Activated CD8-positive, alpha-beta T cell treated with anti-CD3 and anti-CD28 coated beads for 36 hours (primary cell): ENCODE data around the gene MMD. TPM values are rescaled to one million over a fixed set of nuclear protein-coding genes. Genes with fewer than 3 reads are reported as not detected.

ENCODE experiments used
- ATAC-seq: fragments of 200-7000 bp; cut with Tn5 transposase; one replicate; pipeline ENCODE4 v1.10.0; 2021; ENCODE audit warnings: mild to moderate bottlenecking, moderate library complexity
- CTCF ChIA-PET: fragments of 350-600 bp; sonication (Branson Sonifier 250); formaldehyde crosslinking; loops from one replicate; lab custom pipeline; 2021; ENCODE audit warnings: antibody characterized with exemption; lab: Charles Lee
- POLR2A ChIA-PET: fragments of 350-600 bp; sonication (Branson Sonifier 250); formaldehyde crosslinking; loops from one replicate; lab custom pipeline; 2021; ENCODE audit warnings: antibody characterized with exemption; lab: Charles Lee
- DNase-seq: peaks from one replicate; pipeline ENCODE4 v3.0.0-alpha.2; 2020
- H3K27ac Mint-ChIP-seq: one replicate; pipeline ENCODE4 v1.8.0; 2021; ENCODE audit warnings: mild to moderate bottlenecking, mixed read lengths
- H3K27me3 Mint-ChIP-seq: one replicate; pipeline ENCODE4 v1.8.0; 2021; ENCODE audit warnings: mixed read lengths
- H3K36me3 Mint-ChIP-seq: one replicate; pipeline ENCODE4 v1.8.0; 2021; ENCODE audit warnings: low read depth, mixed read lengths
- H3K4me1 Mint-ChIP-seq: one replicate; pipeline ENCODE4 v1.8.0; 2021; ENCODE audit warnings: low read depth, mixed read lengths
- H3K4me3 Mint-ChIP-seq: one replicate; pipeline ENCODE4 v1.8.0; 2021; ENCODE audit warnings: mild to moderate bottlenecking, moderate library complexity, mixed read lengths
- H3K9me3 Mint-ChIP-seq: one replicate; pipeline ENCODE4 v1.8.0; 2021; ENCODE audit warnings: mixed read lengths
- CTCF ChIP-seq: fragments of 200-600 bp; IDR thresholded peaks from one replicate; pipeline ENCODE4 v1.8.0; 2022; ENCODE audit warnings: antibody characterized with exemption, mild to moderate bottlenecking
- intact Hi-C: fragments of 100-400 bp; cut with micrococcal nuclease; formaldehyde crosslinking; loops from one replicate; pipeline ENCODE4 v1.10.0; 2022
- total RNA-seq, 2 experiments: library from RNA; stranded (reverse); gene quantifications; one replicate each; pipeline ENCODE4 v1.2.3, GENCODE V29; 2021

The MMD gene
- total RNA-seq, 2 experiments from 2014 or later, result 27.0 to 39.3 TPM

DNA sequence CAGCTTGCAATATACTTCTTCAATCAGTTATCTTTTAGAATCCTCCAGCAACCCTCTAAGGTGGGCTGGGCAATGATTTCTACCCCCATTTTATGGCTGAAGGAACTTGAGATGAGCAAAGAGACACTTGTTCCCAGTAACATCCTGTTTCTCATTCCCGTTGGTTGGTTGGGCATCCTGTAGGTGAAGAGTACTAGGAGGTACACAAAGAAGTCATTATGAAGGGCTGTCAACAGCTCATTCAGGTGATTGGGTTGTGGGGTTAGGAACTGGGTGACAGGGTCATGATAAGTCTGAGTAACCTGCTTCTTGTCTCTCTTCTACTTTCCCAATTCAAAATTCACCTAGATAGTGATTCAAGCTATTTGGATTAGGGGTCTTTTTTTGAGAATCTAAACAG is 76.5 kb downstream of the MMD start:
- CTCF ChIA-PET, result interaction anchor here (0.7 to 1.9 kb wide), 5 partner anchors 9 to 169 kb away, joined by 3 to 6 read pairs (median 3); no protein-coding TSS in a partner anchor
- no peak overlapping the region for H3K27ac Mint-ChIP-seq
- peaks cover 5% of the 10 kb centered on the region for H3K9me3 Mint-ChIP-seq
- H3K36me3 Mint-ChIP-seq, result no peaks in the 10 kb centered on the region
- POLR2A ChIA-PET, result interaction anchor here (1.1 kb wide), 1 partner anchor 106 kb away, joined by 3 read pairs; no protein-coding TSS in a partner anchor
- ATAC-seq (no peak), DNase-seq (no peak)
- intact Hi-C loops, result loop anchor here (5.0 kb wide), 2 partner anchors 43 to 353 kb away; no protein-coding TSS in a partner anchor
- peaks cover 4% of the 10 kb centered on the region for H3K27me3 Mint-ChIP-seq
- no peak for TF ChIP-seq CTCF
- H3K4me3 Mint-ChIP-seq, result no peak overlapping the region
- peaks cover 29% of the 10 kb centered on the region for H3K4me1 Mint-ChIP-seq

DNA sequence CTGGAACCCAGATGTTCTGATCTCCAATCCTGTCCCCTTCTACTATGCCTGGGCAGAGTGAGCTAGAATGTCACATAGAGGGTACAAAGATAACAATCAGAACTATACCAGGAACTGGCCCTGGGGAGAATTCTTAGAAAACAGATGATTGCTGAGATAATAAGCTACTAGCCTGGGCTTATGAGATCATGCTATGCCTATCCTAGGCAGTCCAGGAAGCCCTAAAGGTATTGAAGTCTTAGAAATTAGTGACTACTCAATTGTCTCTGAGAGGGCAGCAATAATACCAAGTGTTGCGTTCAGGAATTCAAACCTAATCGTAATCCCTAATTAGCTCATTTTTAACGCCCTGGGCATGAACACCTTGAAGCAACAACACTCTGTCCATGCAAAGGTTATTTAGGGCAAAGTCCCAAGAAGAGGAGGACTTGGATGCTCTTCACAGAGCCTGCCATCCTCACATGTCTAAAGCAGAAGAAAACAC is 77.1 kb downstream of the MMD start:
- H3K4me1 Mint-ChIP-seq, result peaks cover 35% of the 10 kb centered on the region

DNA sequence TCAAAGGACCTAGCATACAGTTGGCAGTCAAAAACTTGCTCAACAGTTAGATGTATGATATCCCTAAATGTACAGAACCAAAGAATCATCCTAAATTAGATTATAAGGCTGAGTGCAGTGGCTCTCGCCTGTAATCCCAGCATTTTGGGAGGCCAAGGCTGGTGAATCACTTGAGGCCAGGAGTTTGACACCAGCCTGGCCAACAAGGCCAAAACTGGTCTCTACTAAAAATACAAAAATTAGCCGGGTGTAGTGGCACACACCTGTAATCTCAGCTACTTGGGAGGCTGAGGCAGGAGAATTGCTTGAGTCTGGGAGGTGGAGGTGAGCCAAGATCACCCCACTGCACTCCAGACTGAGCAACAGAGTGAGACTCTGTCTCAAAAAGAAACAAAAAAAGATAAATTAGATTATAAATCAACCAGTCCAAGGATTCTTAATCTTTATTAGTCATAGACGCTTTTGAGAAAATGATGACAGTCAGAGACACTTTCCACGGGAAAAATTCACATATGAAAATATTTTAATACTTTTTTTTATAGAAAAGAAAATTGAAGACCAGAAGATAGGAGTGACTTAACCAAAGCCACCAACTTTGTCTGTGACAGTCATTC is 77.6 kb downstream of the MMD start:
- no peak for TF ChIP-seq CTCF
- H3K36me3 Mint-ChIP-seq, result no peaks in the 10 kb centered on the region
- H3K27ac Mint-ChIP-seq, result peak overlapping the region; percentile 57
- no peak overlapping the region for H3K4me3 Mint-ChIP-seq
- intact Hi-C loops, result no loop called here
- ATAC-seq (peak; percentile 40), DNase-seq (no peak)
- peaks cover 36% of the 10 kb centered on the region for H3K4me1 Mint-ChIP-seq
- POLR2A ChIA-PET, result no interaction called here
- peaks cover 14% of the 10 kb centered on the region for H3K27me3 Mint-ChIP-seq
- CTCF ChIA-PET, result interaction anchor here (1.1 to 1.9 kb wide), 2 partner anchors 10 to 14 kb away, joined by 3 to 6 read pairs; no protein-coding TSS in a partner anchor
- H3K9me3 Mint-ChIP-seq, result peaks cover 5% of the 10 kb centered on the region

More for the DNA sequence above, 77.1 kb downstream of the MMD start:
- no peak for TF ChIP-seq CTCF
- H3K27me3 Mint-ChIP-seq, result peaks cover 10% of the 10 kb centered on the region
- H3K4me3 Mint-ChIP-seq, result no peak overlapping the region
- H3K36me3 Mint-ChIP-seq, result no peaks in the 10 kb centered on the region
- peak; percentile 86 for ATAC-seq
- H3K9me3 Mint-ChIP-seq, result peaks cover 5% of the 10 kb centered on the region
- POLR2A ChIA-PET, result interaction anchor here (1.1 kb wide), 1 partner anchor 106 kb away, joined by 3 read pairs; no protein-coding TSS in a partner anchor
- CTCF ChIA-PET, result interaction anchor here (1.0 to 1.9 kb wide), 4 partner anchors 10 to 170 kb away, joined by 3 to 6 read pairs (median 3); no protein-coding TSS in a partner anchor
- intact Hi-C loops, result no loop called here
- DNase-seq, result peak; percentile 53
- peak overlapping the region; percentile 5 for H3K27ac Mint-ChIP-seq

GRCh38 chr17:55342800-55343585 is 78.6 kb downstream of the MMD start:
- Mint-ChIP-seq H3K4me1 (peaks cover 32% of the 10 kb centered on the region), H3K36me3 (no peaks in the 10 kb centered on the region), H3K27me3 (peaks cover 23% of the 10 kb centered on the region), H3K9me3 (peaks cover 5% of the 10 kb centered on the region), H3K4me3 (no peak overlapping the region), H3K27ac (no peak overlapping the region)
- ChIA-PET POLR2A (no interaction called here), CTCF (interaction anchor here (1.3 kb wide), 1 partner anchor 14 kb away, joined by 3 read pairs; no protein-coding TSS in a partner anchor)
- DNase-seq (no peak), ATAC-seq (no peak)
- no peak for TF ChIP-seq CTCF
- intact Hi-C loops, result no loop called here

Other genes starting within 250 kb of the MMD start
- under 1 TPM; 0.25 to 0.72 TPM for gene HLF, start 156.9 kb downstream of the MMD start, total RNA-seq
- not detected for gene SMIM36, start 89.6 kb upstream of the MMD start, total RNA-seq